Caco-2 (cell line): Measurements from ENCODE around the gene POGZ. TPM values are rescaled to one million over a fixed set of nuclear protein-coding genes. Genes with fewer than 3 reads are reported as not detected.
"Not testable (repeated sequence)": the region's sequence is repeated elsewhere in the genome, so short reads cannot be mapped to it uniquely, and the experiment has no call there.

ENCODE experiments used
- BruUV-seq: library from RNA; stranded (reverse); fragments of 400-500 nt; replicated peaks from 2 replicates; lab custom pipeline; 2021; lab: Mats Ljungman, UMichigan
- CTCF ChIA-PET: fragments of 300-600 bp; sonication (Branson Sonifier 250); formaldehyde crosslinking; loops from one replicate; lab custom pipeline; 2022; ENCODE audit warnings: antibody characterized with exemption; lab: Charles Lee
- POLR2A ChIA-PET: fragments of 300-600 bp; sonication (Branson Sonifier 250); formaldehyde crosslinking; loops from one replicate; lab custom pipeline; 2022; ENCODE audit warnings: antibody characterized with exemption; lab: Charles Lee
- DNase-seq, 2 experiments: peaks; one replicate each; pipeline versions ENCODE4 v3.0.0 to v3.0.0-alpha.2; 2020 to 2022
- H3K27me3 ChIP-seq: replicated peaks from 2 replicates; pipeline ENCODE4 v1.6.0; 2011; ENCODE audit warnings: low read length; ENCODE audit not compliant: control insufficient read depth, insufficient read depth
- H3K36me3 ChIP-seq: 2 replicates; pipeline ENCODE4 v1.5.1; 2011; ENCODE audit warnings: low read length; ENCODE audit not compliant: control insufficient read depth, insufficient read depth
- H3K4me1 ChIP-seq: fragments of 250-450 bp; sonication (Bioruptor Pico); 2 replicates; pipeline ENCODE4 v1.5.1; 2020; ENCODE audit warnings: mild to moderate bottlenecking
- H3K4me3 ChIP-seq: 2 replicates; pipeline ENCODE4 v1.5.1; 2011; ENCODE audit warnings: low read depth, mild to moderate bottlenecking, control low read depth, low read length
- H3K9me3 ChIP-seq: fragments of 250-450 bp; sonication (Bioruptor Pico); 2 replicates; pipeline ENCODE4 v1.5.1; 2020; ENCODE audit warnings: mild to moderate bottlenecking, moderate library complexity
- H3K27ac Mint-ChIP-seq: one replicate; pipeline ENCODE4 v1.8.0; 2022; ENCODE audit warnings: mixed read lengths; ENCODE audit not compliant: unreplicated experiment
- H3K27me3 Mint-ChIP-seq: one replicate; pipeline ENCODE4 v1.8.0; 2022; ENCODE audit warnings: mixed read lengths; ENCODE audit not compliant: insufficient read depth, unreplicated experiment
- H3K36me3 Mint-ChIP-seq: one replicate; pipeline ENCODE4 v1.8.0; 2022; ENCODE audit warnings: mild to moderate bottlenecking, mixed read lengths; ENCODE audit not compliant: insufficient read depth, unreplicated experiment
- H3K4me1 Mint-ChIP-seq: one replicate; pipeline ENCODE4 v1.8.0; 2022; ENCODE audit warnings: low read depth, mixed read lengths; ENCODE audit not compliant: unreplicated experiment
- H3K4me3 Mint-ChIP-seq: one replicate; pipeline ENCODE4 v1.8.0; 2022; ENCODE audit warnings: mild to moderate bottlenecking, moderate library complexity, mixed read lengths; ENCODE audit not compliant: unreplicated experiment
- H3K9me3 Mint-ChIP-seq: one replicate; pipeline ENCODE4 v1.8.0; 2022; ENCODE audit warnings: mixed read lengths; ENCODE audit not compliant: unreplicated experiment
- CTCF ChIP-seq, 2 experiments: fragments of 200-600 bp in 1 of 2; IDR thresholded peaks; 1 replicate in 1 of 2; 2 replicates in 1 of 2; pipeline versions ENCODE4 v1.5.1 to v1.8.0; 2011 to 2022; ENCODE audit warnings: antibody characterized with exemption in 1 of 2, control low read depth in 1 of 2, inconsistent platforms in 1 of 2, low read depth in 1 of 2, low read length in 1 of 2, mild to moderate bottlenecking in 1 of 2, moderate library complexity in 1 of 2; ENCODE audit not compliant: insufficient read depth in 1 of 2, severe bottlenecking in 1 of 2, unreplicated experiment in 1 of 2
- intact Hi-C: fragments of 100-400 bp; cut with micrococcal nuclease; formaldehyde crosslinking; loops from one replicate; pipeline ENCODE4 v1.10.0; 2022; ENCODE audit not compliant: unreplicated experiment
- total RNA-seq: library from RNA; stranded (reverse); gene quantifications from 2 replicates; pipeline ENCODE4 v1.2.3, GENCODE V29; 2022

Gene POGZ
- total RNA-seq, 1 experiment from 2014 or later, result 80.0 TPM

GRCh38 chr1:151401125-151401788 is 58.0 kb downstream of the POGZ start:
- Mint-ChIP-seq H3K9me3 (no peaks in the 10 kb centered on the region), H3K27ac (peak overlapping the region; percentile 99), H3K4me1 (peaks cover 13% of the 10 kb centered on the region), H3K4me3 (peak overlapping the region; percentile 99), H3K27me3 (no peaks in the 10 kb centered on the region), H3K36me3 (peaks cover 70% of the 10 kb centered on the region)
- intact Hi-C loops, result loop anchor here (10.0 kb wide), 1 partner anchor 96 kb away; no protein-coding TSS in a partner anchor
- H3K4me1 ChIP-seq, result peaks cover 7% of the 10 kb centered on the region
- ChIA-PET POLR2A (interaction anchor here (0.7 kb wide), 1 partner anchor 23 kb away, joined by 3 read pairs; no protein-coding TSS in a partner anchor), CTCF (no interaction called here)
- H3K27me3 ChIP-seq, result no peaks in the 10 kb centered on the region
- no peaks in the 10 kb centered on the region for H3K9me3 ChIP-seq
- no peak for DNase-seq
- no TSS peak for BruUV-seq
- no peak for TF ChIP-seq CTCF (IDR thresholded peaks at IDR 0.05; ENCODE audit: insufficient read depth in 1 of 2, low read depth in 1 of 2, low read length in 1 of 2, severe bottlenecking in 1 of 2, unreplicated experiment in 1 of 2)
- no peak overlapping the region for H3K4me3 ChIP-seq
- peaks cover 6% of the 10 kb centered on the region for H3K36me3 ChIP-seq

GRCh38 chr1:151399324-151400171 is 59.7 kb downstream of the POGZ start, which contains the start of gene PSMB4:
TSS of gene PSMB4 (plus strand) at chr1:151399573. CDS start at chr1:151399588, 15 bp downstream.
- H3K36me3 ChIP-seq, result peaks cover 3% of the 10 kb centered on the region
- Mint-ChIP-seq H3K4me3 (peak within 1 kb of the TSS; percentile 99), H3K36me3 (peaks cover 53% of the 10 kb centered on the region), H3K27ac (peak within 1 kb of the TSS; percentile 99), H3K9me3 (no peaks in the 10 kb centered on the region), H3K4me1 (peaks cover 13% of the 10 kb centered on the region), H3K27me3 (no peaks in the 10 kb centered on the region)
- CTCF ChIA-PET, result interaction anchor here (0.6 to 1.5 kb wide), 4 partner anchors 47 to 118 kb away, joined by 3 to 11 read pairs (median 4); no protein-coding TSS in a partner anchor
- DNase-seq, result peak; percentile 86 to 90
- intact Hi-C loops, result loop anchor here (10.0 kb wide), 2 partner anchors 55 to 95 kb away; partner anchors contain the start of gene RFX5
- H3K4me3 ChIP-seq, result peak within 1 kb of the TSS; percentile 80
- H3K27me3 ChIP-seq, result no peaks in the 10 kb centered on the region
- peaks cover 7% of the 10 kb centered on the region for H3K4me1 ChIP-seq
- no TSS peak for BruUV-seq
- TF ChIP-seq CTCF (IDR thresholded peaks at IDR 0.05; ENCODE audit: insufficient read depth in 1 of 2, low read depth in 1 of 2, low read length in 1 of 2, severe bottlenecking in 1 of 2, unreplicated experiment in 1 of 2), result peak in 1 of 2 experiments; percentile 37
- POLR2A ChIA-PET, result interaction anchor here (0.7 to 1.0 kb wide), 2 partner anchors 88 to 148 kb away, joined by 3 to 4 read pairs; no protein-coding TSS in a partner anchor
- peaks cover 2% of the 10 kb centered on the region; the same call in 1 of the 2 replicates for H3K9me3 ChIP-seq

GRCh38 chr1:151396265-151396664 is 63.0 kb downstream of the POGZ start:
- BruUV-seq, H3K9me3 ChIP-seq, H3K27me3 ChIP-seq, H3K36me3 ChIP-seq, H3K27me3 Mint-ChIP-seq, H3K4me3 Mint-ChIP-seq, DNase-seq, H3K4me1 ChIP-seq, H3K4me3 ChIP-seq, H3K27ac Mint-ChIP-seq, CTCF ChIA-PET, POLR2A ChIA-PET: not testable (repeated sequence)
- Mint-ChIP-seq H3K36me3 (peaks cover 25% of the 10 kb centered on the region), H3K4me1 (peaks cover 13% of the 10 kb centered on the region), H3K9me3 (peaks cover 10% of the 10 kb centered on the region)
- intact Hi-C loops, result loop anchor here (10.0 kb wide), 1 partner anchor 51 kb away; the partner anchor contains the start of gene RFX5
